DOHH2 (cell line): Measurements from ENCODE around the gene PRXL2A.

Experiments
- EZH2phosphoT487 ChIP-seq: fragments of 200-600 bp; sonication (generic); IDR thresholded peaks from 2 replicates; pipeline ENCODE4 v1.6.1; 2017; ENCODE audit warnings: borderline replicate concordance, mild to moderate bottlenecking, antibody characterized with exemption, low read length, moderate library complexity, mixed read lengths
- TF ChIP-seq, protein P1 (sequence below): fragments of 200-600 bp; sonication (generic); IDR thresholded peaks from one replicate; pipeline ENCODE4 v1.5.1; 2014; ENCODE audit warnings: antibody characterized with exemption, mild to moderate bottlenecking, low read depth, low read length; ENCODE audit not compliant: poor library complexity, severe bottlenecking

DNA sequence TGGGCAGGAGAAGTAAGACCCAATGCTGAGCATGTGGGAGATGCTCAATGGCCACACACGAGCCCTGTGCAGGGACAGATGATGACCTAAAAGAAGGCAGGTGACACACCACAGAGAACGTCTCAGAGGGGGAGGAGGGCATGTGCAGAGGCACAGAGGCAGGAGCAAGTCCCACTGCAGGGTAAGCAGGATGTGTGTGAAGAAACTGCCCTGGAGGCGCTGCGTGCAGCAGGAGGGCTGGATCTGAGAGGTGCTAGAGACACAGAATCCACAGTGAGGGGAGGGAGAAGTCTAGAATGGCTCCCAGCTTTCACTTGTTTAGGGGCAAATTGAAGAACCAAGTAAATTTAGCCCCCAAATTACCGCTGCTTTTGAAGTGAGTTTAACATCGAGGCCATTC lies 36.9 kb upstream of the PRXL2A start:
- TF ChIP-seq, protein P1, sequence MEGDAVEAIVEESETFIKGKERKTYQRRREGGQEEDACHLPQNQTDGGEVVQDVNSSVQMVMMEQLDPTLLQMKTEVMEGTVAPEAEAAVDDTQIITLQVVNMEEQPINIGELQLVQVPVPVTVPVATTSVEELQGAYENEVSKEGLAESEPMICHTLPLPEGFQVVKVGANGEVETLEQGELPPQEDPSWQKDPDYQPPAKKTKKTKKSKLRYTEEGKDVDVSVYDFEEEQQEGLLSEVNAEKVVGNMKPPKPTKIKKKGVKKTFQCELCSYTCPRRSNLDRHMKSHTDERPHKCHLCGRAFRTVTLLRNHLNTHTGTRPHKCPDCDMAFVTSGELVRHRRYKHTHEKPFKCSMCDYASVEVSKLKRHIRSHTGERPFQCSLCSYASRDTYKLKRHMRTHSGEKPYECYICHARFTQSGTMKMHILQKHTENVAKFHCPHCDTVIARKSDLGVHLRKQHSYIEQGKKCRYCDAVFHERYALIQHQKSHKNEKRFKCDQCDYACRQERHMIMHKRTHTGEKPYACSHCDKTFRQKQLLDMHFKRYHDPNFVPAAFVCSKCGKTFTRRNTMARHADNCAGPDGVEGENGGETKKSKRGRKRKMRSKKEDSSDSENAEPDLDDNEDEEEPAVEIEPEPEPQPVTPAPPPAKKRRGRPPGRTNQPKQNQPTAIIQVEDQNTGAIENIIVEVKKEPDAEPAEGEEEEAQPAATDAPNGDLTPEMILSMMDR: no peak
- TF ChIP-seq EZH2phosphoT487: no peak
